HG03378 (cell line): Measurements from ENCODE around the gene PTPRE.

Source experiments
- ATAC-seq: cut with Tn5 transposase; IDR thresholded peaks from one replicate; pipeline ENCODE4 v1.9.1; 2021; ENCODE audit warnings: mild to moderate bottlenecking, moderate library complexity; ENCODE audit not compliant: unreplicated experiment

Gene PTPRE

DNA sequence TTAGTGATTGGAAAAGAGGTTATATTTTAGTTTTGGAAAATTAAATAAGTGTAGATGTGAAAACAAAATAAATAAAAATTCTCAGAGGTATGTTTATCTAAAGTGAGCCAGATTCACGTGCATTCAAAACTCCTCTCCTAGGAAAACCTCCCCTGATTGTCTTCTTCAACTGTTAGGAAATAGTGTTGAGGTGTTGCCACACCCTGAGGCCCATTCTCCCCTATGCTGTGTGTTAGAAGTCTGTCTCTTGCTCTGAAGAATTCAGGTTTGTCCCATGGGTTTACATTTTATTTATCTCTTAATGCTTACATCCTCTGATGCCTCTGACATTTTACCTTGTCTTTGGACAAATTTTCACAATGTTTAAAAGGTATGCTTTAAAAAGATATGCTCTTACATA, 40.3 kb downstream of the PTPRE start:
- no peak for ATAC-seq

GRCh38 chr10:127948791-127949190, 41.9 kb downstream of the PTPRE start:
- ATAC-seq, result no peak

GRCh38 chr10:127949831-127950230, 42.9 kb downstream of the PTPRE start:
- no peak for ATAC-seq

DNA sequence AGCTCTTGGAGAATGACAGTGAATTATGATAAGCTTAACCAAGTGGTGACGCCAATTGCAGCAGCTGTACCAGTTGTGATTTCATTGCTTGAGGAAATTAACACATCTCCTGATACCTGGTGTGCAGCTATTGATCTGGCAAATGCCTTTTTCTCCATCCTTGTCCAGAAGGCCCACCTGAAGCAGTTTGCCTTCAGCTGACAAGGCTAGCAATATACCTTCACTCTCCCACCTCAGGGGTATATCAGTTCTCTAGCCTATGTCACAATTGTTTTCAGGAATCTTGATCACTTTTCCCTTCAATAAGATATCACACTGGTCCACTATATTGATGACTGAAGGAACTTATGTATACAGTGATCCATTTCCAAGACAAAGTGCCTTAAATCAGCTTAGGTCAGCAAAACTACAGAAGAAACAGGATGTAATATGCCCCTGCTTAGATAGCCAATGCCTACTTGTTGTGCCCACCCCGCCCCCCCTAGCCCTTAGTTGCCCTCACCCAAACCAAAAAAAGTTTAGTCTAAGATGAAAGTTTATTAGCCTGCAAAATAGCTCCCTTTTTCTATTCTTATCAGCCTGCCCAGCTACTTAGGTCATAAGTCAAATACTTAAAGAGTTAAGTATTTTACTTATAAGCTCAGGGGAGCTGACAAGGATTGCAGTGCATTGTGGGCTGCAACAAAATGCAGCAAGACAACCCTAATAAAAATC, 45.1 kb downstream of the PTPRE start:
- no peak for ATAC-seq

GRCh38 chr10:127952575-127952869, 45.6 kb downstream of the PTPRE start:
- ATAC-seq, result no peak

GRCh38 chr10:127952918-127953317, 46.0 kb downstream of the PTPRE start:
- ATAC-seq, result no peak

DNA sequence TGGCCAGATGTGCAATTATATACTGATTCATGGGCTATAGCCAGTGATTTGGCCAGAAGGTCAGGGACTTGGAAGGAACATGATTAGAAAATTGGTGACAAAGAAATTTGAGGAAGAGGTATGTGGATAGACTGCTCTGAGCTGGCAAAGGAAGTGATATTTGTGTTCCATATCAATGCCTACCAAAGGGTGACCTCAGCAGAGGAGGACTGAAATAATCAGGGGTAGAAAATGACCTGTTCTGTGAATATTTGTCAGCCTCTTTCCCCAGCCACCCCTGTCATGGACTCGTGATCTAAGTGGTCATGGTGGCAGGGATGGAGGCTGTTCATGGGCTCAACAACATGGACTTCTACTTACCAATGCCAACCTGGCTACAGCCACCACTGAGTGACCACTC, 47.0 kb downstream of the PTPRE start:
- ATAC-seq, result no peak

DNA sequence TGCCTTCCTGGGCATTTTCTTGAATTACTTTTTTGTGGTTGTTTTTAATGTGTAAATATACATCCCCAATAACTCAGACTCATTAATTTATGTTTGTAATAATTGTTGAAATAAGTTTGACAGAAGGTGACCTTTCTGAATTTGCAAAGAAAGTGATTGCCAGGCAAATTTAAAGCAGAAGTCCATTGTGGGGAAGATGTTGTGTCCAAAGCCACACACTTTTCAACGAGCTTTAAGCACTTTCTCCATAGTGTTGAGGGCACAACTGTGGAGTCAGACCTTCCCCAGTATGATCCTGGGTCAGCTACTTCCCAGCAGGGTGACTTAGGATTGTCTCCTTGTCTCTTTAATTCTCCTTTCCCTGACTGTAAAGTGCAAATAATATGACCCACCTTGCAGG, 52.5 kb downstream of the PTPRE start:
- ATAC-seq, result no peak

GRCh38 chr10:127961071-127961470, 54.2 kb downstream of the PTPRE start:
- ATAC-seq, result no peak

GRCh38 chr10:127962205-127962604, 55.3 kb downstream of the PTPRE start:
- ATAC-seq, result no peak

DNA sequence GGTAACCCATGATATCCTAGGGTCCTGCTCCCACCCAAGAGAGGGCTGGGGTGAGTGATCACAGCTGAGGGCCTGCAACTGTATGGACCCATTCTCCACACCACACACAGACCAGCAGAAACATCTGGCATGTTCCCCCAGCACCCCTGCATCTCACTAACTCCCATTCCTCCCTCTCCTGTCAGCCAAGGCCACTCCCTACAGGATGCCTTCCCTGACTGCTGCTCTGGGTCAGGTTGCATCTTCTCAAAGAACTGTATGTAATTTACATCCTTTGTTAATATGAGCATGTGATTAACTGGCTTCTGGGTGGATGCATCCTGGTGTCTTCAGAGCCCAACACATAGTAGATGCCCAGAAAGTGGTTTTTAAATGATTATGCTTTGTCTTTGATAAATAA, 56.2 kb downstream of the PTPRE start:
- ATAC-seq, result no peak

- no peak for ATAC-seq
Observed at GRCh38 chr10:127964621-127965020, 57.7 kb downstream of the PTPRE start.

DNA sequence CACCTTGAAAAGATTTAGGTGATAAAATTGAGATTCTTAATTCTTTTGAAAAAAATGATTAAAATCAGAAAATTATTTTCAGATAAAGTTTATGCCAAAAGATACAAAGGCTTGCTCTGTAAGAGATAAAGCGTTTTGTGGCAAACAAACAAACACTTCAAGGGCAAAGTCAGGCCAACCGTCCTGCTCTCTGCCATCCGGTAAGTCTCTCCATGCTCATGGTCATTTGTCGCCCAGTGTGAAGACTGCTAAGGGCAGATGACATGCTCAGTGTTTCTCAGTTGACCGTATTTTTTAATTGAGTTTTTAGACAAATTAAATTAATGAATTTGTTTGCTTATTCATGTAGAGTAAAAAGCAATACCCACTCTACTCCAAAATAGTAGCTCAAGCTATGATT, 60.0 kb downstream of the PTPRE start:
- no peak for ATAC-seq

DNA sequence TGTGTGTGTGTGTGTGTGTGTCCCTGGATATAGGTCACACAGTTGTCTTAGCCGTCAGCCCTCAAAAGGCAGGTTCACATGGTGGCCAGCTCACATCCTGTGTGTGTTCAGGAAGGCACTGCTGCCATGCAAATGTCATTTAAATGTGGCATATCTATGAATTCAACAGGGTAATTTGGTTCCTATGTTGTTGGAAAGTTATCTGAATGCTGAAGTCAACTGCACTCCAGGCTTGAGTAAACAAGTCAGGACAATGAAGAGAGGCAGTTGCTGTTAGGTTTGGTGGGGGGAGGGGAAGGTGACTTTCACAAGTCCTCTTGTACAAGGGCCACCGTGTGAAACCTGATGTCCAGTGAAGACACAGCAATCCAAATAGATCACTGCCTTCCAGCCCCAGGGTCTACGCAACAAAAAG, 61.1 kb downstream of the PTPRE start:
- ATAC-seq, result no peak

GRCh38 chr10:127968659-127969058, 61.8 kb downstream of the PTPRE start:
- ATAC-seq, result no peak

DNA sequence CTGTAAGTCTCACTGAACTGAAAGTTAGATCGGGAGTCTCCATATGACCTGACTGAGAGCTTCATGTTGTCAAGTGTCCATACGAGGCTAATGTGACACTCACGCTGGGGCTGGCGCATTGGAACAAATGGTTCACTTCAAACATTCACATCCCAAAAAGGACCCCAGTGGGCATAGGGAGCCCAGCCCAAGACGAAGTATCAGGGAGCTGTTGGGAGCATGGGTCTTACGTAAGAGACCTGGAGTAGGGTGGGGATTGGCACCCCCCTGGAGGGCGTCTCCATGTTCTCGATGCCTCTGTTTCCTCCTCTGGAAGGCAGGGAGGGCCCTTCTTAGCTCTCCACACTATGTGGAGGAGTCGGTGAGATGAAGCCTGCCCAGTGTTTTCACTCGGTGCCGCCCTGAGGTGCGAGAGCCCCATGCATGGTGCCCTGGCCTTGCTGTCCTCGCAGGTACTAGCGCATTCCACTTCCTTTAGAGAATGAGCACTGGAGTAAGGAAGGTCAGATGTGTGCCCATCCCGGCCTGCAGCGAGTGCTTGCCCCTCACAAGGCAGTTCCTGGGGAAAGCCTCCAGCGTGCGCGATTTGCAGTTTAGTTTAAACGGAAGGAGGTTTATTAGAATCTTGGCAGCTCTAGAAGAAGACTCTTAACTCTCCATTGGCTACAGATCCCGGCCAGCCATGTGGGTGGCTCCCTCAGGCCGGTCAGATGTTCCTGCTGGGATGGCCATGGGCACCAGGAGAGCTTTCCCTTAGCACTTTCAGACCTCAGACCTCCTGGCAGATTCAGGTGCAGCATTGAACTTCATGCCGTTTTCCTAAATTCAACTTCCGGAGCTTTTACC, 64.4 kb downstream of the PTPRE start:
- no peak for ATAC-seq

DNA sequence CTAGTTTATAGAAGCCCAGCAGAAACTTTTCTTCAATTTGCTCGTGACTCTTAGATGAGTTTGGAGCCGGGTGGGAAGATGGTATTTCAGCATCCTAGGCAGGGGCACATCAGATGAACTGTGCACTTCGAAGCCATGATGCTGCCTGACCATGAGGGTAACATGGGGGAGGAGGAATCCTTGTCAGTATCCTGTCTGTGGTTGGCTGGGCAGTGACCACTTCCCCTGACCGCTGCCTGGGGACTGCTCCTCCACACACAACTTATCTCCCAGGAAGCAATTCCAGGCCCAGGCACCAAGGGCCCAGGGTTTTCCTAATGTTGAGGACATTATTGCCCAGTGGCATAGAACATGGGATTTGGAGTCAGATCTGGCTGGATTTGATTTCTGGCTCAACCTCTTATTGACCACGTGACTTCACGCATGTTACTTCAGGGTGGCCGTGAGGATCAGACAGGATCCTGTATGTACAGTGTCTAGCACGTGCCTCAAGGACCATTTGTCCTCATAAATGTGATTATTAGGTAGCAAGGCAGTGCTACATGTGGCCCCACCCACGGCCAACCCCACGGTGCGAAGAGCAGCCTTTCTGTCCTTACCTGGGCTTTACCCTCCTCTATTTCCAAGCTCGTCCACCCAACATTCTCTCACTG, 65.2 kb downstream of the PTPRE start:
- ATAC-seq, result no peak

- ATAC-seq, result no peak
Observed at GRCh38 chr10:127972751-127973357, 66.0 kb downstream of the PTPRE start.

GRCh38 chr10:127973791-127974311, 66.9 kb downstream of the PTPRE start:
- no peak for ATAC-seq

- ATAC-seq, result no peak
Observed at GRCh38 chr10:127974911-127975310, 68.0 kb downstream of the PTPRE start.

DNA sequence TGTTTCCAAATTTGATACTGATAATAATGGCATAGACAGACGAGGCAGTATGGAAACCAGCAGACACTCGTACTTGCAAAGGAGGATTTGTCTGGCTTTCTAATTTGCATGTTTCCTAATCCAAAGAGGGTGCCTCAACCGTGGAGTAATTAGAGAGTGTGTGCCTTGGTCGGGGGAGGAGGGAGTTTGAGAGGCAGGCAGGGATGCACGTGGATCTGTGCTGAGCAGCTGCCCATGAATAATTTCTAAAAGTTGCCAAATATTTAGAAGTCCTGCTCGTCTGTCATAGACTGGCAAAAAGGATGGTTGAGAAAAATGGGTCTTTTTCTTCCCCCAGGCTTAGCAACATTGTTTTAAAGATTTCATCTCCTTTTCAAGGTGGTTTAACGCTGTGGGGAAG, 69.4 kb downstream of the PTPRE start:
- no peak for ATAC-seq
